Activated CD8-positive, alpha-beta memory T cell treated with anti-CD3 and anti-CD28 coated beads, Interleukin-2, amount 50 U/mL, for 48 hours (primary cell): ENCODE measurements around the gene SRC.

Experiments used
- DNase-seq: peaks from one replicate; pipeline ENCODE4 v3.0.0-alpha.2; 2020

The SRC gene

GRCh38 chr20:37351689-37352607 is 6.0 kb downstream of the SRC start:
- no peak for DNase-seq

- no peak for DNase-seq
Measured at GRCh38 chr20:37352608-37352980, 6.7 kb downstream of the SRC start.

- DNase-seq, result no peak
Measured at GRCh38 chr20:37353285-37353849, 7.4 kb downstream of the SRC start.

GRCh38 chr20:37354210-37355195 is 8.6 kb downstream of the SRC start:
- DNase-seq, result no peak

DNA sequence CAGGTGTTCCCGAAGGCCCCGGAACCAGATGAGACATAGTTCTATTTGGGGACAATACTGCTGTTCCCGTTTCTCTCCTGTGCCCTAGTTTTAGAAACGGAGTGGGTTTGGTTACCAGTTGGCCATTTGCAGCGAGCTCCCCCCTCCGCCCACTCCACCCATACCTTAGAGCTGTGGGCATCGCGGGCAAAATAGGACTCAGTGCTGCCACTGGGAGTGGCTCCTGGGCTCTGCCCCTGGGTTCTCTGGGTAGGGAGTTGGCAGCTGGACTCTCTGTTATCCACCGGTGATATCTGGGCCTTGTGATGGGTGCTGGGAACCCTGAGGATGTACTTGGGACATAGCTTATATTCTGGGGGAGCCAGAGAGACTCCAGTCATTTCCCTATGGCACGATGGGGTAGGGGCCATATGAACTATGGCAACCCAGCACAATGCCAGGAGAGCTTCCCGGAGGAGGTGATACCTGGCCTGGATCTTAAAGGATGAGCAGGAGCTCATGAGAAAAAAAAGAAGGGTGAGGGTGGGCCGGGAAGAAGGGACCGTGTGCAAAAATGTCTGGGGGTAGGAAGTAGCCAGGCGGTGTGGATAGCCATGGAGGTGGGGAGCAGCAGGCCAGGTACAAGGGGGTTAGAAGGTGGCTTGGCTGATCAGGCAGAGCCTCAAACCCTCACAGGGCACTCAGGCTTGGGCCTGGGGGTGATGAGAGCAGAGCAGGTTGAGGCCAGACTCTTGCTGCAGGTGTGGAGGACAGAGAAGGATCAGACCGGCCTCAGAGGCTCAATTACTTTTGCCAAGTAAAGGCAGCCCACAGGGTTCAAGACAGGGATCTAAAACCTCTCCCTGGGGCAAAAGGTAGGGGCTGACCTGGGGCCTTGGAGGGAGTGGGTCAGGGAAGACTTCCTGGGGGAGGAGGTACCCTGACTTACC is 9.6 kb downstream of the SRC start:
- DNase-seq, result no peak

GRCh38 chr20:37356387-37356786 is 10.4 kb downstream of the SRC start:
- no peak for DNase-seq

DNA sequence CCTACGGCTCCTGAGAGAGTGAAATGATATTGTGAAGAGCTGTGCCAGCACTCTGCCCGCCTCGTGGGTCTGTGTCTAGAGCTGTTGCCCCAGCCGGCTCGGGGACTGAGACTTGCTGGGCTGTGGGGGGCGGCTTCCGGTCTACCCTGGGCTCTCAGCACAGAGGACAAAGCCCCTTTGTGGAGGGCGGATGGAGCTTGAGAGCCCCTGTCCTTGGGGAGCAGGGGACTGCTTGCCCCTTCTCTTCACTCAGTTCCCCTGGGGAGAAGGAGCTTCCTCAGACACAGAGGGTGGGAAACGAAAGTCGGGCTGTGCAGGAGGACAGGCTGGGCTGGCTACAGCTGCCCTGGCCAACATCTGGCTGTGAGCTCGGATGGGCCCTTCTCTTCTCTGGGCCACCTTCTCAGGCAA is 11.0 kb downstream of the SRC start:
- no peak for DNase-seq

DNA sequence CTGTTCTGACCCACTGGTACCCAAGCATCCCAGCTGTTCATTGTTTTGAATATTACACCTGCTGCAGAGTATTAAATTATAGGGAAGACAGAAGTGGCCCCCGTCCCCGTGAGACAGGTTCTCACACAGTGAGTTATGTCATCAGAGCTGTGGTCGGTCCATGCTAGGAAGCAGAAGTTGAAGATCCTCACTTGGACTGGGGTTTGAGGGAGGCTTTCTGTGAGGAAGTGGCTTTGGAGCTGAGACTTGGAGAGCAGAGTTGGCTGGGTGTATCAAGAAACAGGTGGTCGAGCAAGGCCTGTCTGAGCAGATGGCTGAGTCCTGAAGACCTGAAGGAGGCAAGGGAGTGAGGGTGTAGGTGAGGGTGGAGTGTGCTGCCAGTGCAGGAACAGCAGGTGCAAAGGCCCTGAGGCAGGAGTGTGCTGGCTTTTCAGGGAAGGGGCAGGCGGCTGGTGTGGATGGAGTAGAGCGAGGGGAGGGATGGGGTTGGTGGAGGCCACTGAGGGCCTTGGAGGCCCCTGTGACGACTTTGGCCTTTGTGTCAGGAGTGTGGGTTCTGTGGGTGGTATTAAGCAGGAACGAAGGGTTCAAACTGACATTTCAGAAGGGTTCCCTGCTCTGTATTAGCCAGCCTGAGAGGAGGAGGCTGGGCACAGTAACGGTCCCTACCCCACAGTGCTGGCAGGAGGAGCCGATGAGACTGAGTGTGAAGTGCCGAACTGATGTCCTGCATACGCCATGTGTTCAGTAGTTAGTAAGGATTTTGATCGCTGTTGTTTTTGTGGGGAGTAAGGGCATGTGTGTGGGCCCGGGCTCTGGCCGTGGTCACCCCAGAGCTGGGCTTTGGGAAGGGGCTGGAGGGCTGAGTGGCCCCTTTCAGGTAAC is 11.8 kb downstream of the SRC start:
- DNase-seq, result no peak

- no peak for DNase-seq
Measured at GRCh38 chr20:37358366-37359150, 12.6 kb downstream of the SRC start.

DNA sequence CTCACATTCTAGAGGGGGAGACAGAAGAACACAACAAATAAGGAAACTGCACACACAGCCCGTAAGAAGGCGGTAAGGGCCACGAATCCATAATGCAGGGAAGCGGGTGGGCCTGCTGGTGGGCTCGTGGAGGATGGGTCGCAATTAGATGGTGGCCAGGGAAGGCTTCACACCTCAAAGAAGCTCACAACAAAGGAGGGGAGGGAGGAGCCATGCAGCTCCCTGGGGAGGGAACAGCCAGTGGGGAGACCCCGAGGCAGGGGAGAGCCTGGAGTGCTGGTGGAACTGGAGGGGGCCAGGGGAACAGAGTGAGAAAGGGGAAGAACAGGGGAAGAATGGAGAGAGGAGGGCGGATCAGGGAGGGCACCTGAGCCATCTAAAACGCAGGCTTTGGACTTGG is 13.4 kb downstream of the SRC start:
- no peak for DNase-seq

- no peak for DNase-seq
Measured at GRCh38 chr20:37359836-37360235, 13.9 kb downstream of the SRC start.

DNA sequence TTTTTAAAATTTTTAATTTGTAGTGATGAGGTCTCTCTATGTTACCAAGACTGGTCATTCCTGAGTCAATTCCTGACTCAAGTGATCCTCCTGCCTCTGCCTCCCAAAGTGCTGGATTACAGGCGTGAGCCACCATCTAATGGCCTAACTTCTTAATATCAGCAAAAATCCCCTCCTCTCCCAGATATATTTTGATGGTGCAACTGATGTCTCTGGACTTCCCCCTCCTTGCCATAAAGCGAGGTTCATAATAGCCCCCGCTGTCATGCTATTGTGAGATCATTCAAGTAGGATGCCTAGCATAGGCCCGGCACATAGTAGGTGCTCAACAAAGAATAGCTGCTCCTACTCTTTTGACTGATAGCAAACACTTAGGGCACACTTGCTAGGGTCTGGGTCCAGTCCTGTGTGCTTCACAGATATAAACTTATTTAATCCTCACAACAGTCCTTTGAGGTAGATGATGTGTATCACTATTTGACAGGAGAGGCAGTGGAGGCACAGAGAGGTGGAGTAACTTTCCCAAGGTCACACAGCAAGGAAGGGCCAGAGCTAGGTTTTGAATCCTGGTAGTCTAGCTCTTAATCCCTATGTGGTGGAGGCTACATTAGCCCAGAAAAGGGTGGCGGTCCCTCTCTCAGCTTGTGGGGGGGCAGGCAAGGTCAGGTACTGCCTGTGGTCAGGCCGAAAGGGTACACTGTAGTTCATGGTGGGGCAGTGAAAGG is 14.6 kb downstream of the SRC start:
- no peak for DNase-seq

DNA sequence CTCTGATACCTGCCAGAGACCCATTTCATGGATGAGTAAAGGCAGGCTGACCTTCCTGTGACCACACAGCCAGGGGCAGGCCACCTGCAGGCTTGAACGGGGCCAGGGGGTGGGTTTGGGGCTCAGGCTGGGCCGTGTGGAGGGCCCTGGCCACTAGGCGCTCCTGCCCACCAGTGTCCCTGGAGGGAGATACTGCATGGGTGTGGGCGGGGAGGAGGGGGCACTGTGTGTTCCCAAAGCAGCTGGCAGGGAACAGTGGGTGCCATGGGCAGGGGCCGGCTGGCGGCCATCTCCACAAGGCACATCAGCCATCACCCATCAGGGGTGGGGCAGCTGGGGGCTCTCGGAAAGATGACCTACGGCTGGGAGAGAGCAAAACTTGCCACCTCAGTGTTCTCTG is 15.4 kb downstream of the SRC start:
- no peak for DNase-seq

DNA sequence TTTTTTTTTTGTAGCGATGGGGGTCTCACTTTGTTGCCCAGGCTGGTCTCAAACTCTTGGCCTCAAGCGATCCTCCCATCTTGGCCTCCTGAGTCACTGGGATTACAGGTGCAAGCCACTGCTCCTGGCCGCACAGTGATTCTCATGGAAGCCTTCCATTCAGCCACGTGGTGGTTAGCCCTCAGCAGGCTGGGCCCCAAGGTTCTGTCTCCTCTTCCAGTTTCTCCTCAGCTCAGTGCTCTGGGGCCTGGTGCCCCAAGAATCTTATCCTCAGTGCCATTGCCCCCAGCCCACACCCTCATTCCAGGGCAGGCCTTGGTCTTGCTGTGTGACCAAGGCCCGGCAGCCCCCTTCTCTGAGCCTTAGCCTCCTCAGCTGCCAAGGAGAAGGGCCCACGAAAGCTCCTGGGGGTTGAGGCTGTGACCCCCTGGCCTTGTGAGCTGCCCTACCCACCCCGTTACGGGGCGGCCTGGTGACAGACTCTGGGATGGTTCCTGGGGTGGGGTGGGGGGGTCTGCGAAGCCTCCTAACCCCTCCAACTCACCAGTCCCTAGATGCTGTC is 16.4 kb downstream of the SRC start:
- no peak for DNase-seq

DNA sequence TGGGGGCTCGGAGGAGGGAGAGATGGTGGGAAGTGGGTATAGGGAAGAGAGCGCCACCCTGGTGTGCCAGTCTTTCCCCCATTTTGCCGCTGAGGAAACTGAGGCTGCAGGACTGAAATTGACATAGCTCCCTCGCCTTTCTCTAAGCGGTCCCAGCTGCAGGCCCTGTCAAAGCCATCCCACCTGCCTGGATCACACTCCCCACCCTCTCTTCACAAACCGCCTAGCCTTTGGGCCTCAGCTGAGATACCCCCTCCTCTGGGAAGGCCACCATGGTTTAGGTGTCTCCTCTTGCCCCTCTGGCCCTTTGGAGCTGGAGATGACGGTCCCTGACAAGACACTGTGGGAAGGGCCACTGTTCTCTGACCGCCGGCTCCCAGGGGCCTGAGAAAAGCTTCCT is 16.9 kb downstream of the SRC start:
- DNase-seq, result no peak

DNA sequence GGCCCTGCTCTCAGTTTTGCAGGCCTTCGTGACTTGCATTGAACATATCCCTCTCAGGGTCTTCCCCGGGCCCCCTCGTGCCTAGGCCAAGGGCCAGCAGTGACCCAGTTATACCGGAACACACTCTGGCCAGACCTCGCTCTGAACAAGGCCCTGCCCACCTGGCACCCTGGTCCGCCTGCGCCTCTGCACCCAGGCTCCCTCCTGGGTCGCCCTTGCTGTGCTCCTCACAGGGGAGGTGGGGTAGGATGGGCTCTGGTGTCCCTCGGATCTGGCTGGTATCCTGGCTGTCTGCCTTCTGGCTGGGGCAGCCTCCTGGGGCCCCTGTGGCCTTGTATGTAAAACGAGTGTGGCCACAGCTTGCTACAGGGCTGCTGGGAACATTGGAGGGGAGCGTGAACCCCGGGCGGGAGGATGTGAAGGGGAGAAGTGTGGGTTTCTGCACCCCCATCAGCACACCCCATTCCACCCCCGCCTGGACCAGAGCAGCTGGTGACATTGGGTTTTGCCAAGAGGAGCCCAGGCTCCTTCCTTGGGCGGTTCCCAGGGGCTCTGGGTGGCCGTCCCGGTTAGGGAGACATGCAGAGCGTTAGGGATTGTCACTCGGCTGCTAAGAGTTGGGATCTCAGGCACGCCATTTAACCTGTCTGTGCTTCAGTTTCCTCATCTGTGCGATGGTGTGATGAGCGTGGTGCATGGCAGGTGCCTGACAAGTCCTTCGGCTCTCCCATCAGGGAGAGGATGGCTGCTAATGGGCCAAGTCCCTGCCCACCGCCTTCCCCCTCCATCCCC is 17.5 kb downstream of the SRC start:
- no peak for DNase-seq

- no peak for DNase-seq
Measured at GRCh38 chr20:37364013-37364926, 18.3 kb downstream of the SRC start.
